ENCODE results near the gene OR4A5.
"Not testable (repeated sequence)": the region's sequence is repeated elsewhere in the genome, so short reads cannot be mapped to it uniquely, and the experiment has no call there.

The OR4A5 gene, protein sequence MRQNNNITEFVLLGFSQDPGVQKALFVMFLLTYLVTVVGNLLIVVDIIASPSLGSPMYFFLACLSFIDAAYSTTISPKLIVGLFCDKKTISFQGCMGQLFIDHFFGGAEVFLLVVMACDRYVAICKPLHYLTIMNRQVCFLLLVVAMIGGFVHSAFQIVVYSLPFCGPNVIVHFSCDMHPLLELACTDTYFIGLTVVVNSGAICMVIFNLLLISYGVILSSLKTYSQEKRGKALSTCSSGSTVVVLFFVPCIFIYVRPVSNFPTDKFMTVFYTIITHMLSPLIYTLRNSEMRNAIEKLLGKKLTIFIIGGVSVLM

GRCh38 chr11:54706532-54706931, at the start of gene OR4A5:
Gene OR4A5 (plus strand): TSS chr11:54706832. CDS start chr11:54706885, 53 bp downstream.
- DNase-seq = not testable (repeated sequence)

GRCh38 chr11:54720094-54720493, 13.5 kb downstream of the OR4A5 start:
- not testable (repeated sequence) for DNase-seq

Data from NCI-H2029 (cell line).